WI38 (cell line): ENCODE data around the gene SORT1.
A peak's percentile ranks its signal among the peaks of the same experiment; 100 is the strongest.

ENCODE experiments used
- H3K4me3 ChIP-seq: 2 replicates; pipeline ENCODE4 v1.5.1; 2011; ENCODE audit warnings: low read depth, mild to moderate bottlenecking, control low read depth, low read length
- TF ChIP-seq, protein P1 (sequence below): IDR thresholded peaks from 2 replicates; pipeline ENCODE4 v1.5.1; 2012; ENCODE audit warnings: low read depth, mild to moderate bottlenecking, control low read depth, low read length

SORT1 gene

DNA sequence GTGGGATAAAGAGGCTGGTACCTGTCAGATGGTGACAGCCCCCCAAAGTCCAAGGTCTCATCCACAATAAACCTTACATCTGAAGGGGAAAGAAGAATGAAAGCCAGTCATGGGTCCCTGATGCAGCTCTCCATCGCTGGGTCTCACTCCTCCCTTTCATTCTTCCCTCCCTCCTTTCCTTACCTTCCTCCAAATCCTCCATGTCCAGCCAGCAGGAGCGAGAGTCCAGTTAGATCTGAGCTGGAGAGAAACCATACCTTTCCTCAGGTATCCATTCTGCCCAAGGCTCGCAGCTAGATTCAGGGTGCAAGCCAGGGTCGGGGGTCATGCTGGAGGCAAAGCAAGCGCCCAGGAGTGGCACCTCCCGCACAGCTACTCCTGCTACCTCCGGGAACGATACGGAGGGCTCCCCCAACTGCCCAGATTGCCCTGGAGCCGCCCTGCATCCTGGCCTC lies 115.2 kb downstream of the SORT1 start:
- TF ChIP-seq, protein P1, sequence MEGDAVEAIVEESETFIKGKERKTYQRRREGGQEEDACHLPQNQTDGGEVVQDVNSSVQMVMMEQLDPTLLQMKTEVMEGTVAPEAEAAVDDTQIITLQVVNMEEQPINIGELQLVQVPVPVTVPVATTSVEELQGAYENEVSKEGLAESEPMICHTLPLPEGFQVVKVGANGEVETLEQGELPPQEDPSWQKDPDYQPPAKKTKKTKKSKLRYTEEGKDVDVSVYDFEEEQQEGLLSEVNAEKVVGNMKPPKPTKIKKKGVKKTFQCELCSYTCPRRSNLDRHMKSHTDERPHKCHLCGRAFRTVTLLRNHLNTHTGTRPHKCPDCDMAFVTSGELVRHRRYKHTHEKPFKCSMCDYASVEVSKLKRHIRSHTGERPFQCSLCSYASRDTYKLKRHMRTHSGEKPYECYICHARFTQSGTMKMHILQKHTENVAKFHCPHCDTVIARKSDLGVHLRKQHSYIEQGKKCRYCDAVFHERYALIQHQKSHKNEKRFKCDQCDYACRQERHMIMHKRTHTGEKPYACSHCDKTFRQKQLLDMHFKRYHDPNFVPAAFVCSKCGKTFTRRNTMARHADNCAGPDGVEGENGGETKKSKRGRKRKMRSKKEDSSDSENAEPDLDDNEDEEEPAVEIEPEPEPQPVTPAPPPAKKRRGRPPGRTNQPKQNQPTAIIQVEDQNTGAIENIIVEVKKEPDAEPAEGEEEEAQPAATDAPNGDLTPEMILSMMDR: no peak

DNA sequence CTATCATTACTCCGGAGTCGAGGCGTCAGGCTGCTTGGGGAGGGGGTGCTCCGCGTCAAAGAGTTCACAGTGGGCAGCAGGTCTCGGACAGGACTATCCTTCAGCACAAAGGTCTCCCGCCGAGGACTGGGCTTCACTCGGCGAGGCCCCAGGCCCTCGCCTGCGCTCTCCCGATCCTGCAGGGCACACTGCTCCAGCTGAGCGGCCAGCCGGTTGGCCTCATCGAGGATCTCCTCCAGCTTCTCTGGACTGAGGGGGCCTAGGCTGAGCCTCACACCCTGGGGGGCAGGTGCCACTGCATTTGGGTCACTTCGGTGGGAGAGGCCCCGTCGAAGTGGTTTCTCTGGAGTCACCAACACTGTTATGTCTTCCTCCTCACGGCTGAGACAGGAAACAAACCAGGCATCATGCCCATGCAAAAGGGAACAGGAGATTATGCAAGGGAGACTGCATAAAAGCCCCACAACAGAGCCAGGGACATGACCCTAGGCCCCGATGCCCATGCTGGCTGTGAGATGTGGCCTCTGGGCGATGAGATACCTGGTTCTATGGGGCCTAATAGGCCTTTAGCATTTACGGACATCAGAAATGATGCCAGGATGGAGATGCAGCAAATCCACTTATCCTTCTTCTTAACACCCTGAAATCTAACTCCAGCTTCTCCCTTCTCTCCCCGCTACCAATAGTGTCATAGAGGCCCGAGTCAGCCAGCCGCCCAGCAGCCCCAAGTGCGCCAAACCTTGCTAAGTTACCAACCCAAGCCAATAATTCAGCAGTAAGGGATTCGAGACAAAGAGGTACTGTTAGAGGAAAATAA lies 115.8 kb downstream of the SORT1 start:
- peak overlapping the region; percentile 87 for H3K4me3 ChIP-seq
- TF ChIP-seq, protein P1: no peak

More for the DNA sequence above, 115.2 kb downstream of the SORT1 start:
- H3K4me3 ChIP-seq: peak overlapping the region; percentile 87

DNA sequence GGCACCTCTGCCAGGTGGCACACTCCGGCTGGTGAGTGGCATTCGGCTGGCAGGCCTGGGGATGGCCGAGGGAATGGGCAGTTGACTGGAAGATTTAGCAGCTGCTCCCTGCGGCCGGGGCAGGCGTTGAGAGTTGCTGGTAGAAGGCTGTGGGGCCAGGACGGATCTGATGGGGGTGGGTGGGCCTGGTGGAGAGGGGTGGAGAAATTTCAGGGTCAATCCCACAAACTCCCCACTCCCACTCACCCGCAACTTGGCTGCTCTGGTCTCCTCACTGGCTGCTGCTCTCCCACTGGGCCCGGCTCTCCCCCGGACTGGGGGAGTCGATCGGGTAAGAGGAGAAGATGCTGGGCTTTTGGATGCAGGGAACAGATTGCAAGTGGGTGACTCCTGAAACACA lies 116.9 kb downstream of the SORT1 start:
- no peak overlapping the region for H3K4me3 ChIP-seq
- TF ChIP-seq, protein P1: no peak

DNA sequence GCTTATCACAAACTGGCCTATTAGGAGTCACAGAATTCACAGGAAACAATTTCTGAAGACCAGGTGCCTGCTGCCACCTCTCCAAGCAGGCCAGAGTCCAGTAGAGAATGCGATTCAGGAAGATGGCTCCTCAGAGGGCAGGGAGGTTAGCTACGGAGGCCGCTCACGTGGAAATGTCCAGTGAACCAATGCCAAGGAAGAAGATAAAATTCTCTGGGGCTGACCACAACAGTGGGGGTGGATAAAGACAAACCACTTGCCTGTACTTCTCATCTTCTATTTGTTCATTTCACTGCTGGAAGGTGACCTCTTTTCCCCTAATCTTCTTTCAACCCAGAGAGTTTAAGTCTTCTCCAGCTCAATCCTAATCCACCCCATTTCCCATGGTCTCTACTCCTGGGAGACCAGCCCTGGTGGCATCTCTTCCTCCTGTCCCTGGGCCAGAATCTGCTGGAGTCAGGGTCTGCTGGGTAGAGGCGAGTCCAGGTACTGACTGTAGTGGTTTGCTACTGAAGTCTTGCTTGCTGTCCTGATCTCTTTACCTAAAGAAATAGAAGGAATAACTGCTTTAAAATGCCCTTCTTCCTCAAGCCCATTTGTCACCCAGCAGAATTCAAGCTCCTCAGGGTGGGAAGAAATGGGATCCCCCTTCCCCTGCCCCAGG lies 118.0 kb downstream of the SORT1 start:
- TF ChIP-seq, protein P1: no peak
- H3K4me3 ChIP-seq: no peak overlapping the region

DNA sequence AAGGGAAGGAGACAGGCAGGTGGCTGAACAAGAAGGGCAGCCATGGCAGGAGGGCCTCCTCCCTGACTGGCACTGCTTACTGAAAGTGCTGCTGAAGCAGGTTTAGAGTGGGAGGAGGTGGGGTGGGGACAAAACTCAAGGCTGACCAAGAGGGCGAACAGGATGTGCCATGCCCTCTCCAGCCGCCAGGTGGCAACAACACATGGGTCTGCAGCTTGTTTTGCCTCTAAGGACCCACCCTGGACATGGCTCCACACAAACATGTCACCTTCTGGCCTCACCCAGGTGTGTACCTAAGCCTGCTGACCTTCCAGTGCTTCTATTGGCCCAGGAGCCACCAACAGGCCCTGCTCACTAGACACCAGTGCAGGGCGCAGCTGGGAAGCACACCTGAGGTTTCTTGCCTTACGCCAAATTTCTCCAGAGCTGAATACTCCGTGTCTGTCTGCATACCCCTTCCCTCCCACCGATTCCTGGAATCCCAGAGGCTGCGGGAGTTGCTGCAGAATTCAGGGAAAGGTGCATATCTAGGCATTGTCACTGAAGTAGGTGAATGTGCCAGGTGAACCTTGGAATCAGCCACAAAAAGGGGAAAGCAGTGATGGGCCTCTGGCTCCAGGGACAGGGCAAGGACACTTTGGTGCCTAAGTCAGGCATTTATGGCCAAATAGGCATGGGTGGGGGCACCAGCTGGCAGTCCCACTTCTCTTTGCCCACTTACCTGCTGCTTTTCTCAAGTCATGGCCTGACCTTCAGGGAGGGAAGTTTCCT lies 120.1 kb downstream of the SORT1 start:
- H3K4me3 ChIP-seq: no peak overlapping the region
- TF ChIP-seq, protein P1: peak; percentile 91

DNA sequence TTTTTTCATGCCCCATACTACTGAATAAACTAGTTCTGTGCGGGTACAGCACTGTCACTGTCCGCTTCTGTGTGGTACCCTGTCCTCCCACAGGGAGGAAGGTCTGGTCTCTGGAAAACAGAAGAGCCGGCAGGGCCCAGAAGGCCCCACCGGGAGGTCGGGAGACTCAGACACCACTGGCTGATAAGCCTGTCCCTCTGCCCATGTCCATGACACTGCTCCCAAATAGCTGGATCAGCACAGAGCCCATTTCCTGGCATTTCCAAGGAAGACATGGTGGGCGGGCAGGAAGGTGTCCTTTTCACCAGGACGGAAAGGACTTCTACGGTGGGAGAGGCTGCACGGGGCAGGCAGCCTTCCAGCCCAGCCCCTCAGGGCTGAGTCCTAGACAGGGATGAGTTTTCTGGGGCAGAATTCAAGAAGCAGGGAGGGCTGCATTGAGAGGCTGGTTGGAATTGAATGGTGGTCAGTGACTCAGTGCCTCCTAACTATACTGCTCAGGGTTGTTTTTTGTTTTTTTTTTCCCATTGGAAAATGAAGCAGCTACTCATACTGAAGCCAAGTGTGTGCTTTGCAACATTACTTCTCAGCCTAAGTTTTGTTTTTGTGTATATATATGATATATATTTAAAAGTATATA lies 121.9 kb downstream of the SORT1 start:
- TF ChIP-seq, protein P1: no peak
- H3K4me3 ChIP-seq: no peak overlapping the region
